K562 (cell line): ENCODE measurements around the gene MAP3K6. TPM values are rescaled to one million over a fixed set of nuclear protein-coding genes. Genes with fewer than 3 reads are reported as not detected.

ENCODE experiments used
- ATAC-seq: fragments of 200-7000 bp; cut with Tn5 transposase; 3 replicates; pipeline ENCODE4 v1.9.1; 2020; ENCODE audit warnings: moderate library complexity
- BruUV-seq: library from RNA; stranded (reverse); fragments of 400-500 nt; replicated peaks from 2 replicates; lab custom pipeline; 2021; lab: Mats Ljungman, UMichigan
- CTCF ChIA-PET: fragments of 300-600 bp; formaldehyde crosslinking; extraction: SDS; loops from one replicate; lab custom pipeline; 2021; ENCODE audit warnings: low intra/inter-chr PET ratio; lab: Yijun Ruan, JAX
- POLR2A ChIA-PET: fragments of 300-600, 350-650 bp; sonication (Branson Sonifier 250); formaldehyde crosslinking; extraction: SDS; loops from one replicate; lab custom pipeline; 2021; ENCODE audit warnings: antibody characterized with exemption, inconsistent platforms; lab: Yijun Ruan, JAX
- DNase-seq, 4 experiments: peaks; one replicate each; pipeline versions ENCODE4 v3.0.0 to v3.0.0-alpha.2; 2011 to 2018; ENCODE audit warnings: low spot score in 3 of 4, mixed read lengths in 3 of 4; ENCODE audit errors: extremely low read depth in 1 of 4
- FAIRE-seq: peaks from 2 replicates; lab custom pipeline; 2011; peaks lifted over from hg19 to GRCh38; lab: Jason Lieb, UNC
- H2AFZ ChIP-seq: 2 replicates; pipeline ENCODE4 v1.6.0; 2011; ENCODE audit warnings: low read depth, low read length, control low read depth, inconsistent platforms
- H3K27ac ChIP-seq: fragments of 200-600 bp; 3 replicates; pipeline ENCODE4 v1.8.0; 2011; ENCODE audit warnings: low read depth, mild to moderate bottlenecking, control low read depth, inconsistent platforms, low read length, moderate library complexity, mixed read lengths; ENCODE audit errors: extremely low read depth
- H3K27me3 ChIP-seq, 2 experiments: fragments of 300-600 bp in 1 of 2; 2 replicates in 1 of 2; 3 replicates in 1 of 2; pipeline versions ENCODE4 v1.6.0 to v1.8.0; 2011; ENCODE audit warnings: inconsistent platforms in 2 of 2, low read length in 2 of 2, mild to moderate bottlenecking in 1 of 2, mixed read lengths in 1 of 2, moderate library complexity in 1 of 2; ENCODE audit not compliant: control insufficient read depth in 2 of 2, insufficient read depth in 2 of 2
- H3K36me3 ChIP-seq: fragments of 300-600 bp; 3 replicates; pipeline ENCODE4 v1.8.0; 2011; ENCODE audit warnings: mild to moderate bottlenecking, low read length, inconsistent platforms; ENCODE audit not compliant: control insufficient read depth, insufficient read depth
- H3K4me1 ChIP-seq, 2 experiments: fragments of 200-600 bp in 1 of 2; replicated peaks in 1 of 2; 2 replicates in 1 of 2; 3 replicates in 1 of 2; pipeline versions ENCODE4 v1.5.1 to v1.8.0; 2011; ENCODE audit warnings: inconsistent platforms in 2 of 2, low read length in 2 of 2, mild to moderate bottlenecking in 1 of 2, mixed read lengths in 1 of 2, moderate library complexity in 1 of 2; ENCODE audit not compliant: control insufficient read depth in 2 of 2, insufficient read depth in 2 of 2
- H3K4me2 ChIP-seq: 2 replicates; pipeline ENCODE4 v1.6.1; 2011; ENCODE audit warnings: low read length, control low read depth, inconsistent platforms, mixed read lengths; ENCODE audit not compliant: insufficient read depth
- H3K4me3 ChIP-seq: fragments of 200-600 bp; sonication (generic), shearing (Covaris generic); 2 replicates; pipeline ENCODE4 v1.5.1; 2016; ENCODE audit warnings: control low read depth, inconsistent platforms
- H3K79me2 ChIP-seq: fragments of 200-600 bp; 3 replicates; pipeline ENCODE4 v1.8.0; 2011; ENCODE audit warnings: low read length, inconsistent platforms; ENCODE audit not compliant: control insufficient read depth, insufficient read depth
- H3K9ac ChIP-seq, 2 experiments: 2 replicates each; pipeline versions ENCODE4 v1.6.0 to v1.6.1; 2011; ENCODE audit warnings: low read depth in 2 of 2, low read length in 2 of 2, control low read depth in 1 of 2, inconsistent platforms in 1 of 2, mild to moderate bottlenecking in 1 of 2, mixed read lengths in 1 of 2; ENCODE audit not compliant: insufficient read depth in 1 of 2
- H3K9me1 ChIP-seq: one replicate; pipeline ENCODE4 v1.6.0; 2011; ENCODE audit warnings: inconsistent platforms, mild to moderate bottlenecking, low read length, moderate library complexity; ENCODE audit not compliant: control insufficient read depth, insufficient read depth
- H3K9me3 ChIP-seq: replicated peaks from 2 replicates; pipeline ENCODE4 v1.5.1; 2011; ENCODE audit warnings: low read depth, low read length, inconsistent platforms; ENCODE audit not compliant: control insufficient read depth, insufficient read depth
- H4K20me1 ChIP-seq: replicated peaks from 2 replicates; pipeline ENCODE4 v1.6.1; 2011; ENCODE audit warnings: low read length, inconsistent platforms, mixed read lengths; ENCODE audit not compliant: control insufficient read depth, insufficient read depth
- CREB1 ChIP-seq, 2 experiments: sonication (generic) in 1 of 2; formaldehyde crosslinking in 1 of 2; IDR thresholded peaks; 2 replicates each; pipeline versions ENCODE4 v1.6.1 to v1.8.0; 2012 to 2022; ENCODE audit warnings: inconsistent platforms in 1 of 2, mild to moderate bottlenecking in 1 of 2, missing genetic modification reagents in 1 of 2, moderate library complexity in 1 of 2
- CSDE1 ChIP-seq, 2 experiments: fragments of 450-650 bp; IDR thresholded peaks; 2 replicates each; pipeline ENCODE4 v1.6.1; 2016; ENCODE audit warnings: mild to moderate bottlenecking in 1 of 2
- ESRRB ChIP-seq: fragments of 250-450 bp; sonication (Bioruptor Pico); IDR thresholded peaks from 2 replicates; pipeline ENCODE4 v1.5.0; 2020; ENCODE audit warnings: mild to moderate bottlenecking, moderate library complexity, borderline replicate concordance
- GATAD2B ChIP-seq: fragments of 450-650 bp; IDR thresholded peaks from 2 replicates; pipeline ENCODE4 v1.6.1; 2017; ENCODE audit warnings: mild to moderate bottlenecking, borderline replicate concordance
- HNRNPH1 ChIP-seq: fragments of 200-400 bp; formaldehyde crosslinking; optimal IDR thresholded peaks from 2 replicates; pipeline ENCODE3; 2017; ENCODE audit warnings: low read depth, mild to moderate bottlenecking, low read length, moderate library complexity
- MTA2 ChIP-seq: fragments of 450-650 bp; IDR thresholded peaks from 2 replicates; pipeline ENCODE4 v1.6.1; 2016; ENCODE audit warnings: low read depth
- NEUROD1 ChIP-seq: fragments of 150-350 bp; IDR thresholded peaks from 2 replicates; pipeline ENCODE4 v1.6.1; 2014; ENCODE audit warnings: borderline replicate concordance, low read length, low read depth; ENCODE audit not compliant: partially characterized antibody
- NRF1 ChIP-seq, 2 experiments: fragments of 450-650 bp; IDR thresholded peaks in 1 of 2; conservative IDR thresholded peaks in 1 of 2; 2 replicates each; pipeline ENCODE4 v1.6.1; 2014; ENCODE audit warnings: mild to moderate bottlenecking in 2 of 2
- PHF8 ChIP-seq: fragments of 200-600 bp; sonication (generic); IDR thresholded peaks from 2 replicates; pipeline ENCODE4 v1.6.1; 2012; ENCODE audit warnings: mixed run types, mild to moderate bottlenecking, inconsistent platforms, low read length, moderate library complexity, borderline replicate concordance
- POLR2G ChIP-seq: fragments of 200-400 bp; formaldehyde crosslinking; IDR thresholded peaks from 2 replicates; pipeline ENCODE4 v1.6.1; 2017; ENCODE audit warnings: low read depth, mild to moderate bottlenecking, antibody characterized with exemption, low read length, moderate library complexity
- POU5F1 ChIP-seq: fragments of 150-350 bp; IDR thresholded peaks from 2 replicates; pipeline ENCODE4 v1.6.1; 2014; ENCODE audit warnings: borderline replicate concordance, low read length, low read depth, mild to moderate bottlenecking; ENCODE audit not compliant: partially characterized antibody
- ZNF253 ChIP-seq: fragments of 250-450 bp; sonication (Bioruptor Pico); conservative IDR thresholded peaks from 2 replicates; pipeline ENCODE4 v1.6.1; 2021; ENCODE audit warnings: mild to moderate bottlenecking
- WGBS: fragments of 100-300 bp; shearing (Covaris generic); methylation state at CpG from one replicate; pipeline ENCODE4 v1.1.6; 2016; ENCODE audit warnings: low coverage, mixed read lengths; ENCODE audit not compliant: insufficient coverage; ENCODE audit errors: missing lambda C conversion rate; 5-methylcytosine and 5-hydroxymethylcytosine counted together
- in situ Hi-C: fragments of 300-500 bp; cut with MboI; formaldehyde crosslinking; loops from 4 replicates; pipeline ENCODE4 v1.15.0; 2018; ENCODE audit warnings: inconsistent platforms, mixed read lengths
- intact Hi-C: fragments of 100-400 bp; cut with micrococcal nuclease; formaldehyde crosslinking; loops from 2 replicates; pipeline ENCODE4 v1.14.2; 2022
- polyA plus RNA-seq, 8 experiments: library from polyadenylated mRNA; depleted of rRNA in 4 of 8; stranded (reverse) in 5 of 8; unstranded in 3 of 8; fragments of >200 nt; fragmentation: Nextera tagmentation in 2 of 8; fragmentation: Illumina TruSeq in 1 of 8; extraction: Ambion mirVana in 2 of 8; extraction: Trizol in 1 of 8; gene quantifications; 2 replicates each; pipeline versions ENCODE4 v1.2.1 to v1.2.3, GENCODE V29; 2011 to 2014; ENCODE audit warnings: inconsistent platforms in 1 of 8, missing spikeins in 1 of 8
- total RNA-seq, 7 experiments: library from RNA; depleted of rRNA in 6 of 7; stranded (reverse); fragments of >200 nt in 6 of 7; fragmentation: Illumina TruSeq in 2 of 7; extraction: Trizol in 2 of 7; gene quantifications; 2 replicates each; pipeline versions ENCODE4 v1.2.1 to v1.2.3, GENCODE V29; 2011 to 2021; ENCODE audit warnings: low replicate concordance in 1 of 7
- TF ChIP-seq, protein P1 (sequence below): fragments of 450-650 bp; IDR thresholded peaks from 2 replicates; pipeline ENCODE4 v1.6.1; 2014; ENCODE audit warnings: low read depth, mild to moderate bottlenecking, moderate library complexity, borderline replicate concordance
- TF ChIP-seq, protein P2 (sequence below): sonication (generic); formaldehyde crosslinking; IDR thresholded peaks from 2 replicates; pipeline ENCODE4 v1.8.0; 2023; ENCODE audit warnings: missing genetic modification reagents, mild to moderate bottlenecking, borderline replicate concordance

The MAP3K6 gene
- total and polyA plus RNA-seq, 9 of the 15 experiments (the other 6 are each of a cell fraction or from before 2014, with no cell fraction given), result 0.99 to 21.9 (median 7.0) TPM

- DNase-seq, result peak; percentile 85 to 99 (median 98)
- H3K4me2 ChIP-seq, result peak within 1 kb of the TSS; percentile 56
- in situ Hi-C loops, result no loop called here
- TF ChIP-seq MTA2 (no peak), ZNF253 (no peak), POU5F1 (no peak), ESRRB (CRISPR knock-in tag) (no peak), NRF1 (conservative IDR thresholded peaks at IDR 0.05 in 1 of 2, IDR thresholded peaks at IDR 0.05 in 1 of 2) (peak; percentile 48 to 63; a peak in 3 of 4 replicates), CSDE1 (IDR thresholded peaks at IDR 0.05) (no peak), CREB1 (IDR thresholded peaks at IDR 0.05) (0 out of 2 replicates have a peak, but pooled peaks have one; percentile 15), CREB1 (CRISPR knock-in tag; IDR thresholded peaks at IDR 0.05) (no peak), PHF8 (peak; percentile 41; the same call in 1 of the 2 replicates), GATAD2B (no peak), POLR2G (peak; percentile 66), HNRNPH1 (no peak), NEUROD1 (peak; percentile 28)
- TF ChIP-seq, protein P1, sequence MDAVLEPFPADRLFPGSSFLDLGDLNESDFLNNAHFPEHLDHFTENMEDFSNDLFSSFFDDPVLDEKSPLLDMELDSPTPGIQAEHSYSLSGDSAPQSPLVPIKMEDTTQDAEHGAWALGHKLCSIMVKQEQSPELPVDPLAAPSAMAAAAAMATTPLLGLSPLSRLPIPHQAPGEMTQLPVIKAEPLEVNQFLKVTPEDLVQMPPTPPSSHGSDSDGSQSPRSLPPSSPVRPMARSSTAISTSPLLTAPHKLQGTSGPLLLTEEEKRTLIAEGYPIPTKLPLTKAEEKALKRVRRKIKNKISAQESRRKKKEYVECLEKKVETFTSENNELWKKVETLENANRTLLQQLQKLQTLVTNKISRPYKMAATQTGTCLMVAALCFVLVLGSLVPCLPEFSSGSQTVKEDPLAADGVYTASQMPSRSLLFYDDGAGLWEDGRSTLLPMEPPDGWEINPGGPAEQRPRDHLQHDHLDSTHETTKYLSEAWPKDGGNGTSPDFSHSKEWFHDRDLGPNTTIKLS, result no peak
- TF ChIP-seq, protein P2, sequence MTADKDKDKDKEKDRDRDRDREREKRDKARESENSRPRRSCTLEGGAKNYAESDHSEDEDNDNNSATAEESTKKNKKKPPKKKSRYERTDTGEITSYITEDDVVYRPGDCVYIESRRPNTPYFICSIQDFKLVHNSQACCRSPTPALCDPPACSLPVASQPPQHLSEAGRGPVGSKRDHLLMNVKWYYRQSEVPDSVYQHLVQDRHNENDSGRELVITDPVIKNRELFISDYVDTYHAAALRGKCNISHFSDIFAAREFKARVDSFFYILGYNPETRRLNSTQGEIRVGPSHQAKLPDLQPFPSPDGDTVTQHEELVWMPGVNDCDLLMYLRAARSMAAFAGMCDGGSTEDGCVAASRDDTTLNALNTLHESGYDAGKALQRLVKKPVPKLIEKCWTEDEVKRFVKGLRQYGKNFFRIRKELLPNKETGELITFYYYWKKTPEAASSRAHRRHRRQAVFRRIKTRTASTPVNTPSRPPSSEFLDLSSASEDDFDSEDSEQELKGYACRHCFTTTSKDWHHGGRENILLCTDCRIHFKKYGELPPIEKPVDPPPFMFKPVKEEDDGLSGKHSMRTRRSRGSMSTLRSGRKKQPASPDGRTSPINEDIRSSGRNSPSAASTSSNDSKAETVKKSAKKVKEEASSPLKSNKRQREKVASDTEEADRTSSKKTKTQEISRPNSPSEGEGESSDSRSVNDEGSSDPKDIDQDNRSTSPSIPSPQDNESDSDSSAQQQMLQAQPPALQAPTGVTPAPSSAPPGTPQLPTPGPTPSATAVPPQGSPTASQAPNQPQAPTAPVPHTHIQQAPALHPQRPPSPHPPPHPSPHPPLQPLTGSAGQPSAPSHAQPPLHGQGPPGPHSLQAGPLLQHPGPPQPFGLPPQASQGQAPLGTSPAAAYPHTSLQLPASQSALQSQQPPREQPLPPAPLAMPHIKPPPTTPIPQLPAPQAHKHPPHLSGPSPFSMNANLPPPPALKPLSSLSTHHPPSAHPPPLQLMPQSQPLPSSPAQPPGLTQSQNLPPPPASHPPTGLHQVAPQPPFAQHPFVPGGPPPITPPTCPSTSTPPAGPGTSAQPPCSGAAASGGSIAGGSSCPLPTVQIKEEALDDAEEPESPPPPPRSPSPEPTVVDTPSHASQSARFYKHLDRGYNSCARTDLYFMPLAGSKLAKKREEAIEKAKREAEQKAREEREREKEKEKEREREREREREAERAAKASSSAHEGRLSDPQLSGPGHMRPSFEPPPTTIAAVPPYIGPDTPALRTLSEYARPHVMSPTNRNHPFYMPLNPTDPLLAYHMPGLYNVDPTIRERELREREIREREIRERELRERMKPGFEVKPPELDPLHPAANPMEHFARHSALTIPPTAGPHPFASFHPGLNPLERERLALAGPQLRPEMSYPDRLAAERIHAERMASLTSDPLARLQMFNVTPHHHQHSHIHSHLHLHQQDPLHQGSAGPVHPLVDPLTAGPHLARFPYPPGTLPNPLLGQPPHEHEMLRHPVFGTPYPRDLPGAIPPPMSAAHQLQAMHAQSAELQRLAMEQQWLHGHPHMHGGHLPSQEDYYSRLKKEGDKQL (CRISPR knock-in tag), result no peak
Measured at GRCh38 chr1:27383039-27383605, 16.4 kb upstream of the MAP3K6 start, which contains the start of gene CD164L2. CD164L2 (minus strand) TSS chr1:27383333; CDS start chr1:27383239, 94 bp downstream.

More at GRCh38 chr1:27383039-27383605, 16.4 kb upstream of the MAP3K6 start, which contains the start of gene CD164L2:
- H3K9ac ChIP-seq, result peak within 1 kb of the TSS in 1 of 2 experiments; percentile 87; a peak in 3 of 4 replicates
- H3K4me1 ChIP-seq, result peaks cover 5 to 33% of the 10 kb centered on the region in 2 experiments
- ChIA-PET POLR2A (interaction anchor here (0.6 to 2.7 kb wide), 4 partner anchors 11 to 30 kb away, joined by 3 to 20 read pairs (median 4); partner anchors contain the start of gene MAP3K6), CTCF (no interaction called here)
- 3% methylated on average over 33 of the region's 43 CpGs for WGBS
- no peaks in the 10 kb centered on the region for H3K9me1 ChIP-seq
- FAIRE-seq (peak; percentile 83), ATAC-seq (peak; percentile 99)
- H3K9me3 ChIP-seq, result no peaks in the 10 kb centered on the region
- H3K27ac ChIP-seq, result no peak within 1 kb of the TSS
- H4K20me1 ChIP-seq, result no peaks in the 10 kb centered on the region; the same call in 1 of the 2 replicates
- no peaks in the 10 kb centered on the region for H3K79me2 ChIP-seq
- H3K27me3 ChIP-seq, result no peaks in the 10 kb centered on the region
- no peaks in the 10 kb centered on the region for H3K36me3 ChIP-seq
- no TSS peak for BruUV-seq
- intact Hi-C loops, result no loop called here
- H2AFZ ChIP-seq, result peak within 1 kb of the TSS; percentile 86
- H3K4me3 ChIP-seq, result peak within 1 kb of the TSS; percentile 32
